Astrocyte (in vitro differentiated cells and primary cell): ENCODE data around the gene ARG2.

Experiments
- CTCF ChIP-seq: IDR thresholded peaks from 2 replicates; pipeline ENCODE4 v1.5.1; 2011; ENCODE audit warnings: low read depth, mild to moderate bottlenecking, inconsistent platforms, low read length, moderate library complexity; ENCODE audit not compliant: insufficient read depth
- EZH2 ChIP-seq: IDR thresholded peaks from 2 replicates; pipeline ENCODE4 v1.6.1; 2012; ENCODE audit warnings: mild to moderate bottlenecking, low read length, inconsistent platforms; ENCODE audit not compliant: insufficient read depth

- no peak for TF ChIP-seq CTCF
- TF ChIP-seq EZH2, result no peak
These were observed 48.8 kb downstream of the ARG2 start for GRCh38 chr14:67668559-67668958.
